Liver (tissue), 9 donors: Measurements from ENCODE around the gene SLC9C2. TPM values are rescaled to one million over a fixed set of nuclear protein-coding genes. Genes with fewer than 3 reads are reported as not detected.

Source experiments
- DNase-seq: peaks from one replicate; pipeline ENCODE4 v3.0.0-alpha.2; 2017; ENCODE audit warnings: low spot score
- H3K27ac ChIP-seq, 2 donors: one replicate each; pipeline ENCODE4 v1.7.0; 2013; ENCODE audit warnings: inconsistent platforms in 2 of 2, low read length in 2 of 2, control low read depth in 1 of 2, low read depth in 1 of 2, mild to moderate bottlenecking in 1 of 2
- H3K27me3 ChIP-seq, 4 donors: one replicate each; pipeline versions ENCODE4 v1.6.1 to v1.7.0; 2013; ENCODE audit warnings: low read length in 3 of 4, inconsistent platforms in 1 of 4, mild to moderate bottlenecking in 1 of 4, moderate library complexity in 1 of 4; ENCODE audit not compliant: control insufficient read depth in 4 of 4, insufficient read depth in 4 of 4
- H3K36me3 ChIP-seq, 4 donors: one replicate each; pipeline versions ENCODE4 v1.6.1 to v1.7.0; 2013; ENCODE audit warnings: low read length in 3 of 4, mild to moderate bottlenecking in 3 of 4, low read depth in 1 of 4, moderate library complexity in 1 of 4; ENCODE audit not compliant: control insufficient read depth in 4 of 4, insufficient read depth in 3 of 4
- H3K4me1 ChIP-seq, 4 donors: one replicate each; pipeline versions ENCODE4 v1.6.1 to v1.7.0; 2013; ENCODE audit warnings: low read length in 3 of 4, mild to moderate bottlenecking in 3 of 4, moderate library complexity in 1 of 4; ENCODE audit not compliant: control insufficient read depth in 4 of 4, insufficient read depth in 4 of 4
- H3K4me3 ChIP-seq, 3 donors: one replicate each; pipeline versions ENCODE4 v1.6.1 to v1.7.0; 2013; ENCODE audit warnings: low read length in 3 of 3, control low read depth in 1 of 3, low read depth in 1 of 3, mild to moderate bottlenecking in 1 of 3
- H3K9ac ChIP-seq, 2 donors: one replicate each; pipeline ENCODE4 v1.7.0; 2013; ENCODE audit warnings: low read length in 2 of 2, mild to moderate bottlenecking in 2 of 2, moderate library complexity in 2 of 2, control low read depth in 1 of 2, low read depth in 1 of 2
- H3K9me3 ChIP-seq, 4 donors: one replicate each; pipeline versions ENCODE4 v1.6.1 to v1.7.0; 2013; ENCODE audit warnings: low read length in 3 of 4; ENCODE audit not compliant: control insufficient read depth in 4 of 4
- ATF3 ChIP-seq: IDR thresholded peaks from 2 replicates; pipeline ENCODE4 v1.6.1; 2016; ENCODE audit warnings: antibody characterized with exemption
- CTCF ChIP-seq: fragments of 150-350 bp; IDR thresholded peaks from 2 replicates; pipeline ENCODE4 v1.5.1; 2017; ENCODE audit warnings: improper control_type of control experiment, low read depth, low read length; ENCODE audit not compliant: missing input control
- EGR1 ChIP-seq, 2 donors: IDR thresholded peaks; 2 replicates each; pipeline ENCODE4 v1.6.1; 2016 to 2018; ENCODE audit warnings: antibody characterized with exemption in 2 of 2, low read depth in 2 of 2
- FOXA1 ChIP-seq: IDR thresholded peaks from 2 replicates; pipeline ENCODE4 v1.6.1; 2016; ENCODE audit warnings: antibody characterized with exemption
- FOXA2 ChIP-seq: IDR thresholded peaks from 2 replicates; pipeline ENCODE4 v1.6.1; 2016; ENCODE audit warnings: antibody characterized with exemption
- GABPA ChIP-seq, 2 donors: IDR thresholded peaks in 1 of 2; conservative IDR thresholded peaks in 1 of 2; 2 replicates each; pipeline ENCODE4 v1.6.1; 2016; ENCODE audit warnings: antibody characterized with exemption in 2 of 2, mild to moderate bottlenecking in 1 of 2, moderate library complexity in 1 of 2
- HNF4A ChIP-seq, 2 donors: conservative IDR thresholded peaks; 2 replicates each; pipeline ENCODE4 v1.6.1; 2016; ENCODE audit warnings: antibody characterized with exemption in 2 of 2, mild to moderate bottlenecking in 2 of 2
- HNF4G ChIP-seq: IDR thresholded peaks from 2 replicates; pipeline ENCODE4 v1.6.1; 2016; ENCODE audit warnings: antibody characterized with exemption
- JUND ChIP-seq, 2 donors: IDR thresholded peaks; 2 replicates each; pipeline ENCODE4 v1.6.1; 2016; ENCODE audit warnings: antibody characterized with exemption in 2 of 2
- MAX ChIP-seq: IDR thresholded peaks from 2 replicates; pipeline ENCODE4 v1.6.1; 2016; ENCODE audit warnings: antibody characterized with exemption
- NR2F2 ChIP-seq: IDR thresholded peaks from 2 replicates; pipeline ENCODE4 v1.6.1; 2016; ENCODE audit warnings: antibody characterized with exemption
- RAD21 ChIP-seq, 2 donors: IDR thresholded peaks; 2 replicates each; pipeline ENCODE4 v1.6.1; 2016; ENCODE audit warnings: antibody characterized with exemption in 2 of 2, mild to moderate bottlenecking in 2 of 2
- REST ChIP-seq: IDR thresholded peaks from 2 replicates; pipeline ENCODE4 v1.6.1; 2016; ENCODE audit warnings: antibody characterized with exemption, mild to moderate bottlenecking
- RXRA ChIP-seq, 2 donors: IDR thresholded peaks; 2 replicates each; pipeline ENCODE4 v1.6.1; 2017 to 2018; ENCODE audit warnings: antibody characterized with exemption in 2 of 2, mild to moderate bottlenecking in 1 of 2
- SP1 ChIP-seq: IDR thresholded peaks from 2 replicates; pipeline ENCODE4 v1.6.1; 2018; ENCODE audit warnings: antibody characterized with exemption, mild to moderate bottlenecking
- TAF1 ChIP-seq: conservative IDR thresholded peaks from 2 replicates; pipeline ENCODE4 v1.6.1; 2016; ENCODE audit warnings: antibody characterized with exemption, mild to moderate bottlenecking
- YY1 ChIP-seq: IDR thresholded peaks from 2 replicates; pipeline ENCODE4 v1.6.1; 2016; ENCODE audit warnings: antibody characterized with exemption, mild to moderate bottlenecking
- ZBTB33 ChIP-seq: IDR thresholded peaks from 2 replicates; pipeline ENCODE4 v1.6.1; 2016; ENCODE audit warnings: antibody characterized with exemption
- WGBS: extraction: QIAGEN DNeasy Blood & Tissue Kit; methylation state at CpG from one replicate; pipeline ENCODE4 v1.1.7; 2013; 5-methylcytosine and 5-hydroxymethylcytosine counted together
- polyA plus RNA-seq, 2 donors: library from polyadenylated mRNA; stranded (reverse) in 1 of 2; unstranded in 1 of 2; fragments of 200-250 nt in 1 of 2; fragments of >200 nt in 1 of 2; fragmentation: Nextera tagmentation in 1 of 2; extraction: Ambion mirVana in 1 of 2; gene quantifications; one replicate each; pipeline versions ENCODE4 v1.2.1 to v1.2.3, GENCODE V29; 2013 to 2015
- total RNA-seq, 2 donors: library from RNA; depleted of rRNA; stranded (reverse); fragments of >200 nt; gene quantifications; one replicate each; pipeline ENCODE4 v1.2.3, GENCODE V29; 2014
- donor health status: healthy.
- donor health status: healthy.
- donor health status: healthy.
- donor health status: healthy.
- donor health status: healthy.

Gene SLC9C2
- total and polyA plus RNA-seq, 4 donors = not detected

- Histone ChIP-seq H3K4me1 (peaks cover 1 to 24% (median 10%) of the 10 kb centered on the region in 4 donors), H3K27me3 (no peaks in the 10 kb centered on the region), H3K4me3 (no peak overlapping the region), H3K9me3 (no peaks in the 10 kb centered on the region), H3K9ac (no peak overlapping the region), H3K36me3 (no peaks in the 10 kb centered on the region), H3K27ac (no peak overlapping the region)
- 86% methylated on average over 4 of the region's 4 CpGs for WGBS
- TF ChIP-seq EGR1 (IDR thresholded peaks at IDR 0.05; ENCODE audit: low read depth in 2 of 2) (no peak), SP1 (no peak), HNF4G (no peak), YY1 (no peak), NR2F2 (no peak), REST (no peak), GABPA (IDR thresholded peaks at IDR 0.05 in 1 of 2, conservative IDR thresholded peaks at IDR 0.05 in 1 of 2) (no peak), FOXA1 (no peak)
- DNase-seq = no peak
Observed at GRCh38 chr1:173529106-173529505, 73.8 kb downstream of the SLC9C2 start.

GRCh38 chr1:173527151-173527826 lies 75.6 kb downstream of the SLC9C2 start:
- no peak overlapping the region for H3K4me3 ChIP-seq
- 22% methylated on average over 3 of the region's 3 CpGs for WGBS
- no peaks in the 10 kb centered on the region for H3K36me3 ChIP-seq
- H3K27ac ChIP-seq = peak overlapping the region in 1 of 2 donors; percentile 74
- no peaks in the 10 kb centered on the region for H3K27me3 ChIP-seq
- DNase-seq = no peak
- peaks cover 1 to 31% (median 17%) of the 10 kb centered on the region in 4 donors for H3K4me1 ChIP-seq
- TF ChIP-seq ATF3 (peak; percentile 78), YY1 (peak; percentile 82), REST (peak; percentile 46), RAD21 (IDR thresholded peaks at IDR 0.05) (peak; percentile 36 to 50), CTCF (no peak), GABPA (IDR thresholded peaks at IDR 0.05 in 1 of 2, conservative IDR thresholded peaks at IDR 0.05 in 1 of 2) (peak in 1 of 2 donors; percentile 20), FOXA1 (peak; percentile 47), EGR1 (IDR thresholded peaks at IDR 0.05; ENCODE audit: low read depth in 2 of 2) (peak in 1 of 2 donors; percentile 25), RXRA (IDR thresholded peaks at IDR 0.05) (peak; percentile 88 to 95), JUND (IDR thresholded peaks at IDR 0.05) (peak; percentile 76), ZBTB33 (peak; percentile 85), HNF4G (no peak), SP1 (peak; percentile 91), TAF1 (no peak), FOXA2 (peak; percentile 56), MAX (peak; percentile 56), HNF4A (conservative IDR thresholded peaks at IDR 0.05) (peak; percentile 67 to 80), NR2F2 (no peak)
- no peak overlapping the region for H3K9ac ChIP-seq
- no peaks in the 10 kb centered on the region for H3K9me3 ChIP-seq
